Measurements from ENCODE around the gene DDAH1.
A peak's percentile ranks its signal among the peaks of the same experiment; 100 is the strongest.

The DDAH1 gene

GRCh38 chr1:85307987-85308832, 156.7 kb downstream of the DDAH1 start:
- peak; percentile 44 to 62 (median 61) for DNase-seq (ENCODE audit: low read depth in 2 of 3, low spot score in 1 of 3)

- DNase-seq (ENCODE audit: low read depth in 2 of 3, low spot score in 1 of 3), result no peak
Observed at GRCh38 chr1:85306236-85306635, 158.7 kb downstream of the DDAH1 start.

- DNase-seq (ENCODE audit: low read depth in 2 of 3, low spot score in 1 of 3), result no peak
Observed at GRCh38 chr1:85303440-85304162, 161.4 kb downstream of the DDAH1 start.

- no peak for DNase-seq (ENCODE audit: low read depth in 2 of 3, low spot score in 1 of 3)
Observed at GRCh38 chr1:85300140-85300539, 164.8 kb downstream of the DDAH1 start.

GRCh38 chr1:85297855-85298629, 166.9 kb downstream of the DDAH1 start:
- peak; percentile 64 to 78 (median 72) for DNase-seq (ENCODE audit: low read depth in 2 of 3, low spot score in 1 of 3)

- DNase-seq (ENCODE audit: low read depth in 2 of 3, low spot score in 1 of 3), result no peak
Observed at GRCh38 chr1:85297538-85297854, 167.5 kb downstream of the DDAH1 start.

- no peak for DNase-seq (ENCODE audit: low read depth in 2 of 3, low spot score in 1 of 3)
Observed at GRCh38 chr1:85296980-85297379, 168.0 kb downstream of the DDAH1 start.

GRCh38 chr1:85295654-85296053, 169.3 kb downstream of the DDAH1 start:
- DNase-seq (ENCODE audit: low read depth in 2 of 3, low spot score in 1 of 3), result no peak

- DNase-seq (ENCODE audit: low read depth in 2 of 3, low spot score in 1 of 3), result no peak
Observed at GRCh38 chr1:85295006-85295431, 169.9 kb downstream of the DDAH1 start.

- DNase-seq (ENCODE audit: low read depth in 2 of 3, low spot score in 1 of 3), result no peak
Observed at GRCh38 chr1:85290826-85291225, 174.1 kb downstream of the DDAH1 start.

GRCh38 chr1:85289848-85290335, 175.1 kb downstream of the DDAH1 start:
- no peak for DNase-seq (ENCODE audit: low read depth in 2 of 3, low spot score in 1 of 3)

- DNase-seq (ENCODE audit: low read depth in 2 of 3, low spot score in 1 of 3), result peak in 1 of 3 donors; percentile 42
Observed at GRCh38 chr1:85289207-85289847, 175.6 kb downstream of the DDAH1 start.

- DNase-seq (ENCODE audit: low read depth in 2 of 3, low spot score in 1 of 3), result no peak
Observed at GRCh38 chr1:85284202-85284601, 180.8 kb downstream of the DDAH1 start.

GRCh38 chr1:85283475-85284199, 181.3 kb downstream of the DDAH1 start:
- DNase-seq (ENCODE audit: low read depth in 2 of 3, low spot score in 1 of 3), result no peak

- no peak for DNase-seq (ENCODE audit: low read depth in 2 of 3, low spot score in 1 of 3)
Observed at GRCh38 chr1:85282424-85282823, 182.5 kb downstream of the DDAH1 start.

GRCh38 chr1:85280636-85281035, 184.3 kb downstream of the DDAH1 start:
- DNase-seq (ENCODE audit: low read depth in 2 of 3, low spot score in 1 of 3), result no peak

GRCh38 chr1:85279458-85280080, 185.4 kb downstream of the DDAH1 start:
- no peak for DNase-seq (ENCODE audit: low read depth in 2 of 3, low spot score in 1 of 3)

GRCh38 chr1:85278853-85279314, 186.1 kb downstream of the DDAH1 start:
- DNase-seq (ENCODE audit: low read depth in 2 of 3, low spot score in 1 of 3), result peak in 1 of 3 donors; percentile 43

GRCh38 chr1:85277802-85278201, 187.2 kb downstream of the DDAH1 start:
- DNase-seq (ENCODE audit: low read depth in 2 of 3, low spot score in 1 of 3), result no peak

All from stimulated activated CD4-positive, alpha-beta T cell treated with anti-CD3 and anti-CD28 coated beads, Interleukin-12 subunit alpha, Interleukin-12 subunit beta, amount 100 ng/mL, for 48 hours (primary cell).